ENCODE results near the gene DAPK1. TPM values are rescaled to one million over a fixed set of nuclear protein-coding genes. Genes with fewer than 3 reads are reported as not detected.

The DAPK1 gene
- total RNA-seq, 1 donor from 2014 or later, result 196 TPM

- no peak overlapping the region for H3K4me3 ChIP-seq
- ATAC-seq (no peak), DNase-seq (no peak)
- TF ChIP-seq CTCF (IDR thresholded peaks at IDR 0.05), result no peak
- no peak overlapping the region for H3K27ac ChIP-seq
- H3K36me3 ChIP-seq, result peaks cover 65% of the 10 kb centered on the region
- peaks cover 4% of the 10 kb centered on the region for H3K4me1 ChIP-seq
- no peaks in the 10 kb centered on the region for H3K9me3 ChIP-seq
- intact Hi-C loops (cut with DNase I), result no loop called here
- no peaks in the 10 kb centered on the region for H3K27me3 ChIP-seq (ENCODE audit: low read depth)
Measured at GRCh38 chr9:87695523-87695922, 197.9 kb downstream of the DAPK1 start.

GRCh38 chr9:87696641-87697040 lies 199.0 kb downstream of the DAPK1 start:
- no peak for TF ChIP-seq CTCF (IDR thresholded peaks at IDR 0.05)
- peaks cover 75% of the 10 kb centered on the region for H3K36me3 ChIP-seq
- H3K27me3 ChIP-seq (ENCODE audit: low read depth), result no peaks in the 10 kb centered on the region
- peaks cover 4% of the 10 kb centered on the region for H3K4me1 ChIP-seq
- intact Hi-C loops (cut with DNase I), result no loop called here
- DNase-seq (no peak), ATAC-seq (no peak)
- no peaks in the 10 kb centered on the region for H3K9me3 ChIP-seq
- H3K27ac ChIP-seq, result no peak overlapping the region
- H3K4me3 ChIP-seq, result no peak overlapping the region

- peaks cover 4% of the 10 kb centered on the region for H3K4me1 ChIP-seq
- intact Hi-C loops (cut with DNase I), result no loop called here
- H3K36me3 ChIP-seq, result peaks cover 91% of the 10 kb centered on the region
- H3K9me3 ChIP-seq, result no peaks in the 10 kb centered on the region
- H3K27me3 ChIP-seq (ENCODE audit: low read depth), result no peaks in the 10 kb centered on the region
- TF ChIP-seq CTCF (IDR thresholded peaks at IDR 0.05), result no peak
- DNase-seq (peak; percentile 83), ATAC-seq (peak; percentile 83 to 84)
- H3K4me3 ChIP-seq, result no peak overlapping the region
- no peak overlapping the region for H3K27ac ChIP-seq
Measured at GRCh38 chr9:87698069-87698809, 200.6 kb downstream of the DAPK1 start.

GRCh38 chr9:87699835-87700234 lies 202.2 kb downstream of the DAPK1 start:
- Histone ChIP-seq H3K4me1 (peaks cover 4% of the 10 kb centered on the region), H3K27me3 (ENCODE audit: low read depth) (no peaks in the 10 kb centered on the region), H3K9me3 (no peaks in the 10 kb centered on the region), H3K36me3 (peaks cover 95% of the 10 kb centered on the region), H3K4me3 (no peak overlapping the region), H3K27ac (no peak overlapping the region)
- intact Hi-C loops (cut with DNase I), result no loop called here
- TF ChIP-seq CTCF (IDR thresholded peaks at IDR 0.05), result no peak
- no peak for DNase-seq
- no peak for ATAC-seq

GRCh38 chr9:87701491-87701890 lies 203.8 kb downstream of the DAPK1 start:
- no peak for ATAC-seq
- no peak for TF ChIP-seq CTCF (IDR thresholded peaks at IDR 0.05)
- H3K9me3 ChIP-seq, result no peaks in the 10 kb centered on the region
- DNase-seq, result no peak
- peaks cover 4% of the 10 kb centered on the region for H3K4me1 ChIP-seq
- intact Hi-C loops (cut with DNase I), result no loop called here
- no peaks in the 10 kb centered on the region for H3K27me3 ChIP-seq (ENCODE audit: low read depth)
- H3K27ac ChIP-seq, result no peak overlapping the region
- no peak overlapping the region for H3K4me3 ChIP-seq
- peaks cover 93% of the 10 kb centered on the region for H3K36me3 ChIP-seq
